HFF-Myc (cell line): ENCODE data around the gene MLPH.

Experiments
- DNase-seq: peaks from one replicate; pipeline ENCODE4 v3.0.0-alpha.2; 2011; ENCODE audit warnings: low read depth; ENCODE audit errors: extremely low read depth
- H3K4me3 ChIP-seq: replicated peaks from 2 replicates; pipeline ENCODE4 v1.5.1; 2011; ENCODE audit warnings: low read depth, mild to moderate bottlenecking, control low read depth, low read length
- CTCF ChIP-seq: IDR thresholded peaks from 2 replicates; pipeline ENCODE4 v1.5.1; 2012; ENCODE audit warnings: mild to moderate bottlenecking, low read depth, low read length, control low read depth; ENCODE audit errors: missing control alignments

Gene MLPH

GRCh38 chr2:237486819-237487448 is at the start of gene MLPH:
MLPH (plus strand) TSS chr2:237487251; CDS start chr2:237493427, 6,176 bp downstream.
- TF ChIP-seq CTCF: no peak
- DNase-seq: no peak
- peak within 1 kb of the TSS; percentile 69 for H3K4me3 ChIP-seq

GRCh38 chr2:237437566-237437965 is 49.5 kb upstream of the MLPH start:
- no peak for TF ChIP-seq CTCF
- DNase-seq: no peak
- no peak overlapping the region for H3K4me3 ChIP-seq

GRCh38 chr2:237438080-237438940 is 48.7 kb upstream of the MLPH start:
- no peak for DNase-seq
- no peak overlapping the region for H3K4me3 ChIP-seq
- TF ChIP-seq CTCF: no peak

- no peak for TF ChIP-seq CTCF
- DNase-seq: no peak
- no peak overlapping the region for H3K4me3 ChIP-seq
Measured at GRCh38 chr2:237440819-237441281, 46.2 kb upstream of the MLPH start.

GRCh38 chr2:237441605-237442274 is 45.3 kb upstream of the MLPH start:
- DNase-seq: no peak

More at GRCh38 chr2:237441605-237442274, 45.3 kb upstream of the MLPH start:
- TF ChIP-seq CTCF: no peak
- no peak overlapping the region for H3K4me3 ChIP-seq
